Activated naive CD8-positive, alpha-beta T cell treated with anti-CD3 and anti-CD28 coated beads, Interleukin-2, amount 50 U/mL, for 16 hours (primary cell): ENCODE results near the gene SPINDOC.
"Not testable (repeated sequence)": the region's sequence is repeated elsewhere in the genome, so short reads cannot be mapped to it uniquely, and the experiment has no call there.

Experiments
- DNase-seq: peaks from one replicate; pipeline ENCODE4 v3.0.0-alpha.2; 2020; ENCODE audit warnings: low read depth, low spot score

Gene SPINDOC

DNA sequence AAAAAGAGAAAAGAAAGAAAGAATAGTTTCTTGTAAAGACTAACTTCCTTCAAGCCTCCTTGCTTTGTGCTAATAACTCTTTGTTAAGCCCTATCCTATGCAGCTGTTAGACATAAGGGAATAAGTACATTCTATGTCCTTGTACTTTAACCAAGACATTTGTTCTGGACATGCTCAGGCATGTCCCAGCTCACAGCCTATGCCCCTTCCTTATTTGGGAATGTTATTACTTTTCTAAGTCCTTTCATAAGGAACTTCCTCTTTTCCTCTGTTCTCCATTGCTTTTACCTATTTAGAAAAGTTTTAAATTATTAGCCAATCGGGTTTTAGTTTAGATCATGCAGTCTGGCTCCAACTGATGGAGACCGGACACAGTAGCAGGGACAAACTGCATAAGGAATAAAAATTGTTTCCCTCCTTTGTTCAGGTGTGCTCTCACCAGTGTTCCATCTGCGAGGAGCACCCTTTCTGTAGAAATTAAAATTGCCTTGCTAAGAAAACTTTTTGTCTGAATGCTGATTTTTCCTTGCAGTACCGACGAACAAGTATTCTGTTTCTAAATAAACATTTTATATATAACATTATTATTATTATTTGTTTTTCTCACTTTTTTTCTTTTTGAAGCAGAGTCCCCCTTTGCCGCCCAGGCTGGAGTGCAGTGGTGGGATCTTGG is 21.6 kb upstream of the SPINDOC start:
- DNase-seq, result no peak

DNA sequence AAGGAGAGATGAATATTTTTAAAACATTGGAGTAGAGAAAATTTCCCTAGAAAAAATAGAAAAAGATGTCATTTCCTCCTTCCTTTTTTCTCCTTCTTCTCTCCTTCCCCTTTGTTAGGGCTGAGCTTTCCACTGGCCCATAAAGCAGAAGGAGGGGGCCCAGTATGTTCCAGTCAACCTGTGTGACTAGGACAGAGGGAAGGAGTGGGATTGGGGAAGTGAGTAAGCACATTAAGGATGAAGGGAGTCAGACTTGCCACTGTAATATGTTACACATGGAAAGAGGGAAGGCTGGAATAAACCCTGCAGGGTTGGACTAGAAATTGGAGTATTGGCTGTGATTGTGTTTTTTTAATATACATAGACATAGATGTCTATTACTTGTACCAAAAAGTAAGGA is 20.1 kb upstream of the SPINDOC start:
- no peak for DNase-seq

DNA sequence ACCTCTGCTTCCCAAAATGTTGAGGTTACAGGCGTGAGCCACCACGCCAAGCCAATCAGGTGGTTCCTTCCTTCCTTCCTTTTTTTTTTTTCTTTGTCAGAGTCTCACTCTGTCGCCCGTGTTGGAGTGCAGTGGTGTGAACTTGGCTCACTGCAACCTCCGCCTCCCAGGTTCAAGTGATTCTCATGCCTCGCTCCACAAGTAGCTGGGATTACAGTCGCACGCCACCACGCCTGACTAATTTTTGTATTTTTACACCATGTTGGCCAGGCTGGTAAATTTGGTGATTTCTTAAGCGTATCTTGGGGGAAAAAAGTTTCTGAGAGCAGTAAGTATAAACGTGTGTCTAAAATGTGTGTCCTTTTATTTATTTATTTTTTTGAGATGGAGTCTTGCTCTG is 18.2 kb upstream of the SPINDOC start:
- DNase-seq, result no peak

DNA sequence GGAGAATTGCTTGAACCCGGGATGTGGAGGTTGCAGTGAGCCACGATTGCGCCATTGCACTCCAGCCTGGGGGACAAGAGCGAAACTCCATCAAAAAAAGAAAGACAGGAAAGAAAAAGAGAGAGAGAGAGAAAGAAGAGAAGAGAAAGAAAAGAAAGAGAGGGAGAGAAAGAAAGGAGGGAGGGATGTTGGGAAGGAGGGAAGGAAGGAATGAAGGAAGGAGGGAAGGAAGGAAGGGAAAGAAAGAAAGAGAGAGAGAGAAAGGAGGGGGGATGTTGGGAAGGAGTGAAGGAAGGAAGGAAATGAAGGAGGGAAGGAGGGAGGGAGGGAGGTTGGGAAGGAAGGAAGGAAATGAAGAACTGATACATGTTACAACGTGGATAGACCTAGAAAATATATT is 12.3 kb upstream of the SPINDOC start:
- no peak for DNase-seq

DNA sequence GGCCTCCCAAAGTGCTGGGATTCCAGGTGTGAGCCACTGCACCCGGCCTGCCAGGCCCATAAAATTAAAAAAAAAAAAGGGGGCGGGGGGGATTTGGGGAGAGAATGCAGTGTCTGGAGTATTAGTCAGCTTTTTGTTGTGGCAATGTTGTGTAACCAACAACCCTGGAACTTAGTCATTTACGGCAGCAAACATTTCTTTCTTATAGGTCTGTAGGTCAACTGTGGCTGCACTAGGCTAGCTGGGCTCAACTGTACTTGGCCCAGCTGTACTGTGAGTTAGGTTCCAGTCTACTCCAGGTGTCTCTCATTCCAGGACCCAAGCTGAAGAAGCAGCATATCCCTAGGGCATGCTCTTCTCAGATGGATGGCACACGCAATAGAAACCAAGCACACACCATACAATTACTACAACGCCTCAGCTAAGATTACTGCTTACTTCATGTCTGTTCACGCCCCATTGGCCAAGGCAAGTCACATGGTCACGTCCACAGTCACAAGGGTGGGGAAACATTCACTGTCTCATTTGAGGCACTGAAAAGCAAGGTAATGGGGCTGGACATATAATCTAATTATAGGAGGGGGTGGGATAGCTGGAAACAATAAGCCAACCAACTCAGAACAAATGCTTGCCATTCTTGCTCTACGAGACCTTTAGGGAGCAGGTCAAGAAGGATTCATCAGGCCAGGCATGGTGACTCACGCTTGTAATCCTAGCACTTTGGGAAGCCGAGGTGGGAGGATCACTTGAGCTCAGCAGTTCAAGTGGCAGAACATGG is 10.4 kb upstream of the SPINDOC start:
- DNase-seq, result no peak

DNA sequence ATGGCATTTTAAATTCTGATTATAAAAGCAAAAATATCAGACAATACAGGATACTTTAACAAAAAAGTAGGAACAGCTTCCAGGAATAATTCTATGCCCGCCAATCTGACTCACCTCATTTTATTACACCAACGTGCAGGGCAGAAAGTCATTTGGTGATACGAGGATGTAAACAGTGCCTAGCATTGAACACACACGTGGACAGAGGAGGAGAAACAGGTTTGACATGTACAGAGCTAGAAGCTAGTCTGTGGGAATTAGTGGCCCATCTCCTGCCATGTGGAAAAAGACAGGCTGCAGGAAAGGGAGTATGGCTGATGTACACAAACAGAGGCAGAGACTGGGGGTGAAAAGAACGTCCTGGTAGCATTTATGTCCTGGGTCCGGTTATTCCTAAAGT is 9.0 kb upstream of the SPINDOC start:
- DNase-seq, result no peak

DNA sequence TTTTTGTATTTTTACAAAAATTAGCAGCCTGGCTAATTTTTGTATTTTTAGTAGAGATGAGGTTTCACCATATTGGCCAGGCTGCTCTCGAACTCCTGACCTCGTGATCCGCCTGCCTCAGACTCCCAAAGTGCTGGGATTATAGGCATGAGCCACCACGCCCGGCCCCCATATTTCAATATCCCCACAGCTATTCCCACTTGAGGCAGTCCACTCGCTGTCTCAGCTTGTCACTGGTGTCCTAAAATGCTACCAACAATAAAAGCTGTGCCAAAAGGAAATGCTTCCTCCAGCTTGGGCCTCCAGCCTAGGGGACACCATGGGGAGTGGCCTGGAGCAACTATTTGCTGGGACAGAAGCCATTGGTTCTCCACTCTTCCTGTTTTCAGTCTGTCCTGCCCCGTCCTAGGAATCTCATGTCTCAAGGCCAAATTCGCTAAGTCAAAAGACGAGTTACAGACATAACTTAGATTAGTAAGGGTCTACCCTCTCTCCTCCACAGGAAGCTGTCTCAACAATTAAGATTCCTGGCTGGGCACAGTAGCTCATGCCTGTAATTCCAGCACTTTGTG is 7.3 kb upstream of the SPINDOC start:
- no peak for DNase-seq

DNA sequence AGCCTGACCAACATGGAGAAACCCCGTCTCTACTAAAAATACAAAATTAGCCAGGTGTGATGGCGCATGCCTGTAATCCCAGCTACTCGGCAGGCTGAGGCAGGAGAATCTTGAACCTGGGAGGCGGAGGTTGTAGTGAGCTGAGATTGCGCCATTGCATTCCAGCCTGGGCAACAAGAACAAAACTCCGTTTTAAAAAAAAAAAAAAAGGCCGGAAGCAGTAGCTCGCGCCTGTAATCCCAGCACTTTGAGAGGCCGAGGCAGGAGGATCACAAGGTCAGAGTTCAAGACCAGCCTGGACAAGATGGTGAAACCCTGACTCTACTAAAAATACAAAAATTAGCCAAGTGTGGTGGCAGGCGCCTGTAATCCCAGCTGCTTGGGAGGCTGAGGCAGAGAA is 2.9 kb upstream of the SPINDOC start:
- not testable (repeated sequence) for DNase-seq

DNA sequence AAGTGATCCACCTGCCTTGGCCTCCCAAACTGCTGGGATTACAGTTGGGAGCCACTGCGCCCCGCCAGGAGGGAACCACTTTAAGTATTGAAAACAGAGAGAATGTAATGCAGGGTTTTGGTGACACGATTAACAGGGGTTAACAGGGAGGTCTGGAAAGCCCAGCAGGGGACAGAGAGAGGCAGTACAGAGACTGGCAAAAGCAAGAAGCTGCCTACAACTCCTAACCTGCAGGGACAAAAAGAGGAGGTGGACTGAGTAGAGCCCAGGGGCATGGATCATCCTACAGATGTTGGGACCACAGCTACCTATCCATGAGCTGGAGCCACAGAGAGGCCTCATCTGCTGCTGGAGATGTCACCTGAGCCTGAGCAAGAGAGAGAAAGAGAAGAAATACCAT is 1.7 kb upstream of the SPINDOC start:
- no peak for DNase-seq

DNA sequence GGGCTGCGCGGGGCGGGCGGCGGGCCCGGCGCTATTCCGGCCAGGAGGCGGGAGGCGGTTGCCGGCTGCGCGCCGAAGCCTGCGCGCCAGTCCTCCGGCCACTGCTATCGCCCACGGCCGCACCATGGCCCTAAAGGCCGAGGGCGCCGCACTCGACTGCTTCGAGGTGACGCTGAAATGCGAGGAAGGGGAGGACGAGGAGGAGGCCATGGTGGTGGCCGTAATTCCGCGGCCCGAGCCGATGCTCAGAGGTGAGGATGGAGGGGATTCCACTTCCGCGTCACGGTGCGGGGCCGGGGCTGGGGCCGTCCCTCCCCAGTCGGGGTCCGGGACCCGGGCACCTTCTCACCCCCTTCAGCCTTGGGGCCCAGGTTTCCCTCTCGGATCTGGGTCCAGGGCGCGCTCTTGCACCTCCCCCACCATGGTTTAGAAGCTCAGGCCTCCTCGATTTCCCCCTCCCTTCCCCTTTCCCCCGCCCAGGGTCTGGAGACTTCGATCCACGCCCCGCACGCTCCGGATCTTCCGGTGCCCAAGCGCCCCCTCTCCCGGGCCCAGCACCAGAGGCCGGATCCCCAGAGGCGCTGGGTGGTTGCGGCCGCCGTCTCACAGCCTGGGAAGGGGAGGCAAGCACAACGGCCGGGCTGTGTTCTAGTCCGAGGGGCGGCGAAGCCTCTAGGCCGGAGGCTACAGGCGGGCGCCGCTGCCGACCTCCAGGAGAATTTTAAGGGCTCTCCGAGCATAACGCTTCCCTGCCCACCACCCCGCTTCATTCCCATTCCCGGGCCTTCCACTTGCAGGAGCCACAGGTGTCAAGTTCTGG is 517 bp downstream of the SPINDOC start:
- DNase-seq, result no peak

DNA sequence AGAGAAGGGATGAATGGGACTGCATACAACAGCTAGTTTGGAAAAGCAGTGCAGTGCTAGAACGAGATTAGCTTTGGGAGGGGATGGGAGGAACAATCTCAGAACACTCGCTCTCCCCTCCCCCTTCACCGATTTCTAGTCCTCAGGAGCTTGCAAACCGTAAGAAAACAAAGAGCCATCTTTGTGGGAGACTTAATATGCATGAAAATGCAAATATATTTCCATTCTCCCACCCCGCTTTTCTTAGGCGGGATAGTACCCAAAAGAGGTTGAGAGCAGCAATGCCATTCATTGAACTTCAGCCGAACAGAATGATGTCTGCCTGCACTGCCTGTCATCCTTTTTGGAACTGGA is 1.1 kb downstream of the SPINDOC start:
- DNase-seq, result no peak

DNA sequence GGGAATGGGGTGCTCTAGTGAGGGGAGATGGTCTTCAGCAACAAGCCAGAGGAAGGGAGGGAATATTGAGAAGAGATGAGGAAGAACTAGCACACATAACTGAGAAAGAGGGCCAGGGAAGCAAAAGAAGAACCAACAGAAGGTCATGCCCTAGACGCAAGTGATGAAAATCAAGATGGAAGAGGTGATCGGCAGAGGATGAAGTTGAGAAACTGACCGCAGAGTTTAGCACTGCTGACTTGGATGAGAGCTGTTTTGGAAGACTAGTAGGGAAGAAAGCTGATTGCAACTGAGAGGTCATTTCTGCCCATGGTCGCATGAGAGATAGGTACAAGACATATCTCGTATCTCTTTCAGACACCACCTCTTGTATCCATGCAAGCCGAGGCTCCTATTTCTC is 2.9 kb downstream of the SPINDOC start:
- no peak for DNase-seq

DNA sequence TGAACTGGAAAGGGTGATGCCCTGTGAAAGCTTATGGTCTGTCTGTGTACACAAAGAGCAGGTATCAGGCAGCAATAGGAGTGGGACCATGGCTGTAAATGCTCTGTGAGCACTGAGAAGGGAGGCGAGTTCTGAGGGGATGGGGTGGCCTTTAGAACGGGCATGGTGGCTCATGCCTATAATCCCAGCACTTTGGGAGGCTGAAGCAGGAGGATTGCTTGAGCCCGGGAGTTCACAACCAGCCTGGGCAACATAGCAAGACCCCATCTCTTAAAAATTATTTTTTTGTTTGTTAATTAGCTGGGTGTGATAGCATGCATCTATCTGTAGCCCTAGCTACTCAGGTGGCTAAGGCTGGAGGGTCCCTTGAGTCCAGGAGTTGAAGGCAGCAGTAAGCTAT is 3.5 kb downstream of the SPINDOC start:
- no peak for DNase-seq

DNA sequence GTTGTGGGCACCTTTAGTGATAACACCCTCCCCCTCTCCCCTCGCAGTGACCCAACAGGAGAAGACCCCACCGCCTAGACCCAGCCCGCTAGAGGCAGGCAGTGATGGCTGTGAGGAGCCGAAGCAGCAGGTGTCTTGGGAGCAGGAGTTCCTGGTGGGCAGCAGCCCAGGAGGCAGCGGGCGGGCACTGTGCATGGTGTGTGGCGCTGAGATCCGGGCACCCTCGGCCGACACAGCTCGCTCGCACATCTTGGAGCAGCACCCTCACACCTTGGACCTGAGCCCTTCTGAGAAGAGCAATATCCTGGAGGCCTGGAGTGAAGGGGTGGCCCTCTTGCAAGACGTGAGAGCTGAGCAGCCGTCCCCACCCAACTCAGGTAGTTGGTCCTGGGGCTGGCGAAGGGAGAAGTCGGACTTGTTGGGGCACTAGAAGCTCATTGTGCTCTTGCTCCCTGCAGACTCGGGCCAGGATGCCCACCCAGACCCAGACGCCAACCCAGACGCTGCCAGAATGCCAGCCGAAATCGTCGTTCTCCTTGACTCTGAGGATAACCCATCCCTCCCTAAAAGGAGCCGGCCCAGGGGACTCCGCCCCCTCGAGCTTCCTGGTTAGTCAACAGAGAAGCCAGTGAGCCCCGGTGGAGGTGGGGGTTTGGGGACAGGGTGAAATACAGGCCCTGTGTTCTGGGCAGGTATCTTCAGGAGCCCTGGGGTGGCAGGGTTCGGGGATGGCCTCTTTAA is 4.7 kb downstream of the SPINDOC start:
- no peak for DNase-seq

DNA sequence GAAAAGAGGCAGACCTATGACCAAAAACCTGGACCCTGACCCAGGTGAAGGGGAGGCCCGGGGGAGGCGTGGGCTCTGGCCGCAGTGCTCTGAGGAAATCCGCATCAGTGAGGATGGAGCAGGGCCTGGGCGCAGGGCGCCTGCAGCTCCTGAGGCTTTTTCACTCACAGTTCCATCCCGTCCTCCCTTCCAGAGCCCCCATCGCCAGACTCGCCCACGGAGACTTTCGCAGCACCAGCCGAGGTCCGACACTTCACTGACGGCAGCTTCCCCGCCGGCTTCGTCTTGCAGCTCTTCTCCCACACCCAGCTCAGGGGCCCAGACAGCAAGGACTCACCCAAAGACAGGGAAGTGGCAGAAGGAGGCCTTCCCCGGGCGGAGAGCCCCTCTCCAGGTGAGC is 5.4 kb downstream of the SPINDOC start:
- DNase-seq, result no peak

DNA sequence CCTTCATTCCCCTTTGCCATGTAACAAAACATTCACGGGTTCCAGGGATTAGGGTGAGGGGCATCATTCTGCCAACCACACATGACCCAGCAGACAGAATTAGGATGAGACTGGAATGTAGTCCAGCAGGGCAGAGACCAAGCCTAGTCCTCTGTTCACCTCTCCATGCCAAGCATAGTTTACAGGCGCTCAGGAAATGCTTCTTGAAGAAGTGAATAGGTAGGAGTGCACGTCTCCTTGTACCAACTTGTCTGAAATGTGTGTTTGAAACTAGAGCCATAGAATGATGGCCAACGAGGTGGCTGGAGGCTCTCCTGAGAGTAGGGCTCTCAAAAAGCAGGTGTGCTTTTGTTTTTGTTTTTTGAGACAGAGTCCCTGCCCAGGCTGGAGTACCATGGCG is 8.2 kb downstream of the SPINDOC start:
- DNase-seq, result no peak

DNA sequence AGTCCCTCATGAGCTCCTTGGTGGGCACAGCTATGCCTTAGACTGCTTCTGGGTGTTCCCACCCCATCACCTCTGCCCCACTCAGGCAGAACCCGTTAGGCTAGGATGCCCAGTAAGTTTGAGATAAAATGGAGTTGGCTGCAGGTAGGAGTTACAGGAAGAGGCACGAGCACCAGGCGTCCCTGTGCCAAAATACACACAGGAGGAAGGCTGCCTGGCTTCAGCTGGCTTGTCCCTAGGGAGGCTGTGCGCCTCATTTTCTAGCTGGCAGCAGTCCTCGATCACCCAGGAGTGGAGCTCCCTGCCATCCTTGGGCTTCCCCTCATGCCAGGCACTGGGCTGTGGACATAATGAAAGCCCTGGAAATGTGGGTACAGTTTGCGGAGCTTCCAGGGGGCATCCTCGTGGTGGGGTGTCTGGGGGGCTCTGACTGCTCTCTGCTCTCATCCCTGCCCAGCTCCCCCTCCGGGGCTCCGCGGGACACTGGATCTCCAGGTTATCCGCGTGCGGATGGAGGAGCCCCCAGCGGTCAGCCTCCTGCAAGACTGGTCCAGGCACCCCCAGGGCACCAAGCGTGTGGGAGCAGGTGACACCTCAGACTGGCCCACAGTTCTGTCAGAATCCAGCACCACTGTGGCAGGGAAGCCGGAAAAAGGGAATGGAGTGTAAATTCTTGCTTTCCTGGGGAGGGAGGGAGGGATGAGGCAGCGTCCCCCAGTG is 13.4 kb downstream of the SPINDOC start:
- DNase-seq, result no peak

DNA sequence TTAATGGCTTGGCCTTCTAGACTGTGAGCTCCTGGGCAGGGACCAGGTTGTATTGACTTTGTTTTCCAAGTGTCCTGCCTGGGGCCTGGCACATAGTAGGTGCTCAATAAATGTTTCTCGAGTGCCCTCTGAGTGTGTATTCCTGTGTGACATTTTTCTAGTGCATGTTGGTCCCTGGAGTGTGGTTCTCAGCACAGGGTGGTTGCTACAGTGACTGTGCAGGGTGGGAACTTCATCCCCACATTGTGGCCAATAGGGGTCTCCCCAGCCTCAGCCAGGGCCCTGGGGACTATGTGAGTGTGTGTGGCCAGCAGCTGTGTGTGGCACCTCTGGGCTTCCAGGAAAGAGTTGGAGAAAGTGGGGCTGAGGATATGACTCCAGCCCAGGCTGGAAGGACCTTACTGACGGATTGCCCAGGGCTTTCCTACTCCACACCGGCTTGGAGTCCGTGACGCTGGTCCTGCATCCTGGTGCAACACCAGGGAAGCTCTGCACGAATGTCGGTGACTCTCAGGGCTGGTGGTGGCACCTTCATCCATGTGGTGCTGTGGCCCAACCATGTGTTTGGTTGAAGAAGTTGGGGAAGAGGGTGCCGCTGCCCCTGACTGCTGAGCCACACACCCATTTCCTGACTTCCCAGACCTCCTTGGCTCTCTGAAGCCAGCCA is 16.7 kb downstream of the SPINDOC start:
- no peak for DNase-seq

DNA sequence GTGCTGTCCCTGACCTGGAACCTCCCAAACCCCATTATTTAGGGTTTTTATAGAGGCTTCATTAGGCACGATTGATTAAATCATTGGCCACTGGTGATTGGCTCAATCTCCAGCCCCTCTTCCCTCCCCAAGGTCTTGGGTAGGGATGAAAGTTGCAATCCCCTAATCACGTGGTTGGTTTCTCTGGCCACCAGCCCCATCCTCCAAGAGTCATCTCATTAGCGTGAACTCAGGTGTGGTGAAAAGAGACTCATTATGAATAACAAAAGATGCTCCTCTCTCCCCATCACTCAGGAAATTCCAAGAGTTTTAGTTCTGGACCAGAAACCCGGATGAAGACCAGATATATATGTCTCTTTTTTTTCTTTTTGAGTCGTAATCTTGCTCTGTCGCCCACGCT is 18.1 kb downstream of the SPINDOC start:
- no peak for DNase-seq

DNA sequence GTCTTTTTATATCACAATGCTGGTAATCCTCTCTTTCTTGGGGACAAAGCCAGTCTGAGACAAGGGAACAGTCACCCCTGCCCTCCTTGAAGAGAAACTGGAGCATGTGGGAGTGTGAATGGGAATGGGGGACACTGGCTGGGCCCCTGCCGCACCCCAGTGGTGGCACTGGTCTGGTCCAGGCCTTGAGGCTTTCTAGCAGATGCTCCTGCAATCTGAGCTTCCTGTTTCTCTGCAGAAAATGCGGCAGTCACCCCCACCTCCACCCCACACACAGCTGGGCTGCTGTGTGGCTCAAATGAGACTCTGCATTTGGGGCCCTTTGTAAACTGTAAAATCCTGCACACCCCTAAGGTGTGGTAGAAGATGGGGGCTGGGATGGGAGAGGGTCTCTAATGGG is 19.1 kb downstream of the SPINDOC start:
- DNase-seq, result no peak

DNA sequence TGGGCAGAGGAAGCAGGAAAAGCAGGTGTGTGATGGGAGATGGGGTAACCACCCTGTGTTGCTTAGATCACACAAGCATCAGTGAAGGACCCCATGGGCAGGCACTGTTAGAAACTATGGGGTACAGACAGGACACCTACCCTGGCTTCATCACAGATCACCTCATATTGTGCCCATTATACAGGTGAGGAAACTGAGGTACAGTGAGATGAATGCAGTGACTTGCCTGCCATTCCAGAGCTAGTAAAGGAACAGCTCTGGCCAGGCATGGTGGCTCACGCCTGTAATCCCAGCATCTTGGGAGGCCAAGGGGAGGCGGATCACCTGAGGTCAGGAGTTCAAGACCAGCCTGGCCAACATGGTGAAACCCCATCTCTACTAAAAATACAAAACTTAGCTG is 19.8 kb downstream of the SPINDOC start:
- no peak for DNase-seq
